ENCODE measurements around the gene INPP5D. TPM values are rescaled to one million over a fixed set of nuclear protein-coding genes. Genes with fewer than 3 reads are reported as not detected.
"Not testable (repeated sequence)": the region's sequence is repeated elsewhere in the genome, so short reads cannot be mapped to it uniquely, and the experiment has no call there.

INPP5D gene
- total RNA-seq, 1 experiment from 2014 or later, result 2.6 TPM

DNA sequence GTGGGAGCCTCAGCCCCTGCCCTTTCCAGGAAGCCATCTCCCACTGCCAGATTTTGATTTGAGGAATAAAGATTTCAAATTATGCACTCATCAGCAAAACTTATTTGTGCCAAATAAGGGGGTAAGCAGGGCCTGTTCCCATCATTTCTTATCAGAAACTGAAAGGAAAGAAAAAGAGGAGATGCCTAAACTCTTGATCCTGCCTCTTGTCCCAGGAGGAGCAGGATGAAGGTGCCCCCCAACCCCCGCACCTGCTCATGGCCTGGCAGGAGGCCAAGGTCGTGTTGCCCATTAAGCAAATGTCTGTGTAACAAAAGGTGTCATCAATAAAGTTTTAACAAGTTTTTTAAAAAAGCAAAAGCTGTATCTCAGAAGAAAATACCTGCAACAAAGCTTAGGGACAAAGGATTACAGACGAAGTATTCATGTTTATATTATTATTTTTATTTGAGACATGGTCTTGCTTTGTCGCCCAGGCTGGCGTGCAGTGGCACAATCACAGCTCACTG lies 80.0 kb downstream of the INPP5D start:
- no peak overlapping the region for H3K4me3 ChIP-seq
- no peaks in the 10 kb centered on the region for H3K36me3 ChIP-seq
- no peak overlapping the region for H3K27ac ChIP-seq
- no peaks in the 10 kb centered on the region for H3K4me1 ChIP-seq (replicated peaks)
- H3K27me3 ChIP-seq (replicated peaks), result no peaks in the 10 kb centered on the region
- DNase-seq (ENCODE audit: low read depth in 1 of 2, low spot score in 2 of 2), result no peak
- H3K9me3 ChIP-seq (replicated peaks), result peaks cover 6% of the 10 kb centered on the region; the same call in 1 of the 2 replicates

- no peak for DNase-seq (ENCODE audit: low read depth in 1 of 2, low spot score in 2 of 2)
- Histone ChIP-seq H3K4me3 (no peak overlapping the region), H3K4me1 (replicated peaks) (no peaks in the 10 kb centered on the region), H3K27ac (no peak overlapping the region), H3K27me3 (replicated peaks) (no peaks in the 10 kb centered on the region), H3K9me3 (replicated peaks) (peaks cover 4% of the 10 kb centered on the region; the same call in 1 of the 2 replicates), H3K36me3 (no peaks in the 10 kb centered on the region)
Observed at GRCh38 chr2:233140978-233141377, 80.8 kb downstream of the INPP5D start.

- H3K4me1 ChIP-seq (replicated peaks), result no peaks in the 10 kb centered on the region
- H3K36me3 ChIP-seq, result no peaks in the 10 kb centered on the region
- H3K4me3 ChIP-seq, result no peak overlapping the region
- 0 out of 2 replicates have a peak, but pooled peaks cover 3% of the 10 kb centered on the region for H3K9me3 ChIP-seq (replicated peaks)
- H3K27ac ChIP-seq, result no peak overlapping the region
- no peak for DNase-seq (ENCODE audit: low read depth in 1 of 2, low spot score in 2 of 2)
- no peaks in the 10 kb centered on the region for H3K27me3 ChIP-seq (replicated peaks)
Observed at GRCh38 chr2:233141901-233142300, 81.8 kb downstream of the INPP5D start.

DNA sequence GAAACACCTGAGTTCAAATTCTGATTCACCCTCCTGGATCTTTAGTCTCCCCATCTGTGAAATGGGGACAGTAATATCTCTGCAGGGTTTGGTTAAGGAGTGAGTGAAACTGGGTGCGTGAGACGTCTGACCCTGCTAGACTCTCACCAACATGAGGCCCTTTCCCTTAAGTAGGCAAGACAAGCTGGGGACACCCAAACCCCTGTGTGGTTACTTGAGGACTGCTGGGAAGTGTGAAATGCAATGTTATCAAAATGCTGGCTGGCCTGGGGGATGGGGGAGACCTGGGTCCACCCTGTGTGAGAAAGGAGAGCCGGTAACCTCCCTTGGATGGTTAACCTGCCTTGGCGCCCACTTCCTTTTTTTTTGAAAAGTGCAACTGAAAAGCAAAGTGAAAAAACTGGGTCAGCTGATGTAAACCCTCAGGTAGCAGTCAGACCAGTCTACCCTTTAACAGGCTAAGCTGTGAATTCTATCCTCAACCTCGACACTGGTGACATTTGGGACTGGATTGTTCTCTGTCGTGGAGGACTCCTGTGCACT lies 82.3 kb downstream of the INPP5D start:
- H3K36me3 ChIP-seq, result no peaks in the 10 kb centered on the region
- H3K27ac ChIP-seq, result no peak overlapping the region
- 0 out of 2 replicates have a peak, but pooled peaks cover 3% of the 10 kb centered on the region for H3K9me3 ChIP-seq (replicated peaks)
- no peaks in the 10 kb centered on the region for H3K4me1 ChIP-seq (replicated peaks)
- no peaks in the 10 kb centered on the region for H3K27me3 ChIP-seq (replicated peaks)
- no peak for DNase-seq (ENCODE audit: low read depth in 1 of 2, low spot score in 2 of 2)
- no peak overlapping the region for H3K4me3 ChIP-seq

- no peak overlapping the region for H3K4me3 ChIP-seq
- no peak for DNase-seq (ENCODE audit: low read depth in 1 of 2, low spot score in 2 of 2)
- H3K27me3 ChIP-seq (replicated peaks), result no peaks in the 10 kb centered on the region
- no peak overlapping the region for H3K27ac ChIP-seq
- H3K4me1 ChIP-seq (replicated peaks), result no peaks in the 10 kb centered on the region
- no peaks in the 10 kb centered on the region for H3K36me3 ChIP-seq
- 0 out of 2 replicates have a peak, but pooled peaks cover 3% of the 10 kb centered on the region for H3K9me3 ChIP-seq (replicated peaks)
Observed at GRCh38 chr2:233143700-233144331, 83.7 kb downstream of the INPP5D start.

DNA sequence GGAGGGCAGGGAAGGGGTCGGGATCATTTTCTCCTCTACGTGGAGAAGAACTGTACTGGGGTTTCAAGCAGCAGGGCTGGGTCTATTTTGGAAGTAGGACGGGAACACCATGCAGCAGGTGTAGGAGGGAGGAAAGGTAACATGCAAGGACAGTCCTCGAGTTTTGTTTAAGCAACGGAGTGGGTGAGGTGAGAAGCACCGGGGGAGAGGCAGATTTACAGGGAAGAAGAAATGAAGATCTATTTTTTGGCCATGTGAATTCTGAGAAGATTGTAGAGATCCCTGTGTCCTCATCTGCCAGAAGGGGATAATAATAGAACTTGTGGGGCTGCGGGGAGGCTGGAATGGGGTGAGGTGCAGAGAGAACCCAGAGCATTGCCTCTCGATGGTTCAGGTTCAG lies 85.6 kb downstream of the INPP5D start:
- H3K9me3 ChIP-seq (replicated peaks), result 0 out of 2 replicates have a peak, but pooled peaks cover 3% of the 10 kb centered on the region
- no peaks in the 10 kb centered on the region for H3K36me3 ChIP-seq
- H3K4me3 ChIP-seq, result no peak overlapping the region
- no peaks in the 10 kb centered on the region for H3K27me3 ChIP-seq (replicated peaks)
- DNase-seq (ENCODE audit: low read depth in 1 of 2, low spot score in 2 of 2), result no peak
- H3K27ac ChIP-seq, result no peak overlapping the region
- H3K4me1 ChIP-seq (replicated peaks), result no peaks in the 10 kb centered on the region

DNA sequence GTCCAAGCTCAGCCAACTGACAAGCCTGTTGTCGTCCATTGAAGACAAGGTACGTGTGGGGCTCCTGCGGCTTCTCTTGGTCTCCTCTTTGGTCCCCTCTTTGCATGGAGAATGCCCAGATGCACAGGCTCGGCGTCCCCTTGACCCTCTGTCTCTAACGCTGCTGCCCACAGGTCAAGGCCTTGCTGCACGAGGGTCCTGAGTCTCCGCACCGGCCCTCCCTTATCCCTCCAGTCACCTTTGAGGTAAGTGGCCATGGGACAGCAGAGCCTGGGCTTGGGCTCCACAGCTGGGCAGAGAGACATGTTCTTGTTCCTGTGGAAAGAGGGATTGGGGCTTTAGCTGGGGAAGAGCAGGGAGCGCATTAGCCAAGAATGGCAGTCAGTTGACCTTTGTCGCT lies 86.1 kb downstream of the INPP5D start:
- no peak for DNase-seq (ENCODE audit: low read depth in 1 of 2, low spot score in 2 of 2)
- H3K27ac ChIP-seq, result no peak overlapping the region
- no peaks in the 10 kb centered on the region for H3K4me1 ChIP-seq (replicated peaks)
- no peaks in the 10 kb centered on the region for H3K36me3 ChIP-seq
- H3K27me3 ChIP-seq (replicated peaks), result no peaks in the 10 kb centered on the region
- H3K9me3 ChIP-seq (replicated peaks), result 0 out of 2 replicates have a peak, but pooled peaks cover 3% of the 10 kb centered on the region
- no peak overlapping the region for H3K4me3 ChIP-seq

DNA sequence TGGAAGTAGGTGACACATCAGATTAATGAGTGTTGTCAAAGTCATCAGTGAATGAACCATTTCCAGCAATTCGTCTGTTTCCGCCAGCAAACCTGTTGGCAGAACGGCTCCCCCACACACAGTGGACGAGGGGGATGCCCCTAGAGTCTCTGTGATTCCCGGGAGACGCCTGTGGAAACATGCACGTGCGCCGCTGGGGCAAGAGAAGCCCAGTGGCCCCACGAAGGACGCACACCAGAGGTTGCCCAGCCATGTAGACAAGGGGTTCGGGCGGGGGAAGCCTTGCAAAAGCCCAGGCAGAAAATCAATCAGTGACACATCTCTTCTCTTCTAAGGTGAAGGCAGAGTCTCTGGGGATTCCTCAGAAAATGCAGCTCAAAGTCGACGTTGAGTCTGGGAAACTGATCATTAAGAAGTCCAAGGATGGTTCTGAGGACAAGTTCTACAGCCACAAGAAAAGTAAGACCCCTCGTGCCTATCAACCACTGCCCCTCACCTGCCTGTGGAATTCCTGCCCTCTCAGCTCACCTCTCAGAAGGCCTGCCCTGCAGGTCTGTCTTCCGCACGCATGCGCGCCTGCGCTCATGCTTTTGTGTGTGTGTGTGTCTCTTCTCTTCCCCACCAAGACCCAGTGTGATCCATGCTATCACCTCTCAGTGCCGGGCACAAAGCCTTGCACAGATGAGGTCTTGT lies 87.1 kb downstream of the INPP5D start:
- no peak for DNase-seq (ENCODE audit: low read depth in 1 of 2, low spot score in 2 of 2)
- Histone ChIP-seq H3K36me3 (no peaks in the 10 kb centered on the region), H3K27me3 (replicated peaks) (no peaks in the 10 kb centered on the region), H3K4me3 (no peak overlapping the region), H3K27ac (no peak overlapping the region), H3K9me3 (replicated peaks) (0 out of 2 replicates have a peak, but pooled peaks cover 3% of the 10 kb centered on the region), H3K4me1 (replicated peaks) (no peaks in the 10 kb centered on the region)

DNA sequence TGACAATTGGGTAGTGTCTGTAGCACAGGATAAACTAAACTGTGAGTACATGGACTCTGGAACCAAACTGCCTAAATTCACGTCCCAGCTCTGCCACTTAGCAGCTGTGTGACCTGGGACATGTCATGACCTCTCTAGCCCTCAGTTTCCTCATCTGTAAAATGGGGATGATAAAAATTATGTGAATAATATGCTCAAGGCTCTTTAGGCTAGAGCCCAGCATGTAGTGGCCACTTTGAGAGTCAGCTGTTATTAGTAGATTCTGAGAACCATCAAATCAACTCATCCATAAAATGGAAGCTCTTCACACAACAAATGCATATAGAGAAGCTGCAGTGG lies 87.7 kb downstream of the INPP5D start:
- Histone ChIP-seq H3K4me1 (replicated peaks) (no peaks in the 10 kb centered on the region), H3K36me3 (no peaks in the 10 kb centered on the region), H3K4me3 (no peak overlapping the region), H3K9me3 (replicated peaks) (0 out of 2 replicates have a peak, but pooled peaks cover 3% of the 10 kb centered on the region), H3K27ac (no peak overlapping the region), H3K27me3 (replicated peaks) (no peaks in the 10 kb centered on the region)
- DNase-seq (ENCODE audit: low read depth in 1 of 2, low spot score in 2 of 2), result no peak

GRCh38 chr2:233148354-233148753 lies 88.2 kb downstream of the INPP5D start:
- no peak overlapping the region for H3K4me3 ChIP-seq
- H3K36me3 ChIP-seq, result no peaks in the 10 kb centered on the region
- no peak for DNase-seq (ENCODE audit: low read depth in 1 of 2, low spot score in 2 of 2)
- H3K9me3 ChIP-seq (replicated peaks), result 0 out of 2 replicates have a peak, but pooled peaks cover 3% of the 10 kb centered on the region
- H3K27me3 ChIP-seq (replicated peaks), result no peaks in the 10 kb centered on the region
- no peak overlapping the region for H3K27ac ChIP-seq
- H3K4me1 ChIP-seq (replicated peaks), result no peaks in the 10 kb centered on the region

DNA sequence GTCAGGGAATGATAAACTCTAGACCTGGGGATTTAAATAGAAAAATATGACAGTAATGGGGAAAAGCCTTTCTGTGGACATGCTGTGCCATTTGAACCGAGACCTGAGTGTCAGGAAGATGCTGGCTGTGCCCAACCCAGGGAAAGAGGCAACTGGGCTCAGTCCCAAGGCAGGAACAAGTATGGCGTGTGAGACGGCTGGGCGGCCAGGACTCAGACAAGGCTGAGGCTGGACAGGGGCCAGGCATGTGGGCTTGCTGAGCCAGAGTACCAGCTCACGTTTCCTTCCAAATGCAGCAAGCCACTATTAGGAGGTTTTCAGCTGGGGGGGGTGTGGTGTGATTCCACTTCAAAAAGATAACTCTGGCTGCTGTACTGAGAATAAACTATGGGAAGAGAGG lies 92.4 kb downstream of the INPP5D start:
- H3K9me3 ChIP-seq (replicated peaks), result no peaks in the 10 kb centered on the region
- no peak for DNase-seq (ENCODE audit: low read depth in 1 of 2, low spot score in 2 of 2)
- H3K36me3 ChIP-seq, result no peaks in the 10 kb centered on the region
- H3K4me1 ChIP-seq (replicated peaks), result no peaks in the 10 kb centered on the region
- no peak overlapping the region for H3K27ac ChIP-seq
- H3K27me3 ChIP-seq (replicated peaks), result no peaks in the 10 kb centered on the region
- no peak overlapping the region for H3K4me3 ChIP-seq

- Histone ChIP-seq H3K27me3 (replicated peaks) (no peaks in the 10 kb centered on the region), H3K4me3 (no peak overlapping the region), H3K4me1 (replicated peaks) (no peaks in the 10 kb centered on the region), H3K27ac (no peak overlapping the region), H3K9me3 (replicated peaks) (no peaks in the 10 kb centered on the region), H3K36me3 (no peaks in the 10 kb centered on the region)
- DNase-seq (ENCODE audit: low read depth in 1 of 2, low spot score in 2 of 2), result no peak
Observed at GRCh38 chr2:233153146-233153798, 93.1 kb downstream of the INPP5D start.

DNA sequence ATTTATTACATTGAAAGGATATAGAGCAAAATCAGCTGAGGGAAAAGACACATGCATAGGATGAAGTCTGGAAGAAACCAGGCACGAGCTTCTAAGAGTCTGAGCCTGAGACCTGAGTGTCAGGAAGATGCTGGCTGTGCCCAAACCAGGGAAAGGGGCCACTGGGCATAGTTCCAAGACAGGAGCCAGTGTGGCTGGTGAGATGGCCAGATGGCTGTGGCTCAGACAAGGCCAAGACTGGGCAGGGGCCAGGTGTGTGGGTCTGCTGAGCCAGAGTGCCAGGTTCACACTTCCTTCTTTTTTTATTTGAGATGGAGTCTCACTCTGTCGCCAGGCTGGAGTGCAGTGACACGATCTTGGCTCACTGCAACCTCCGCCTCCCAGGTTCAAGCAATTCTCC lies 95.9 kb downstream of the INPP5D start:
- DNase-seq (ENCODE audit: low read depth in 1 of 2, low spot score in 2 of 2), result no peak
- H3K36me3 ChIP-seq, result no peaks in the 10 kb centered on the region
- H3K27me3 ChIP-seq (replicated peaks), result no peaks in the 10 kb centered on the region
- no peaks in the 10 kb centered on the region for H3K4me1 ChIP-seq (replicated peaks)
- H3K4me3 ChIP-seq, result no peak overlapping the region
- no peak overlapping the region for H3K27ac ChIP-seq
- H3K9me3 ChIP-seq (replicated peaks), result no peaks in the 10 kb centered on the region

DNA sequence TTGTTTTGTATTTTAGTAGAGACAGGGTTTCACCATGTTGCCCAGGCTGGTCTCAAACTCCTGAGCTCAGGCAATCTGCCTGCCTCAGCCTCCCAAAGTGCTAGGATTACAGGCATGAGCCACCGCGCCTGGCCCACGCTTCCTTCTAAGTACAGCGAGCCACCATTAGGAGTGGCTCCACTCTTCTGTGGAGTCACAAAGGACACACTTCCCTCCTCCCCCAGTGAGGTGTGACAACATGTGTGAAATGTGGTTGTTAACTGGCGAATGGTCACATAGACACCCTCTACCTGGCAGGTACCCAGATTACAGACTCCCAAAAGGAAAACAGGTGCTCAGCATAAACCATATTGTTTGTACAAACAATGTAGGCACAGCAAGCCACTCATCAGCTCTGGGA lies 96.3 kb downstream of the INPP5D start:
- H3K27me3 ChIP-seq (replicated peaks); H3K27ac ChIP-seq; DNase-seq (ENCODE audit: low read depth in 1 of 2, low spot score in 2 of 2); H3K4me1 ChIP-seq (replicated peaks); H3K9me3 ChIP-seq (replicated peaks); H3K36me3 ChIP-seq; H3K4me3 ChIP-seq: not testable (repeated sequence)
